Measurements from ENCODE around the gene L3MBTL2.

- TF ChIP-seq ZNF281 (CRISPR knock-in tag; IDR thresholded peaks at IDR 0.05) (no peak), CTCF (IDR thresholded peaks at IDR 0.05) (no peak), FOXP1 (CRISPR knock-in tag; IDR thresholded peaks at IDR 0.05; ENCODE audit: borderline replicate concordance) (no peak), TCF7 (CRISPR knock-in tag; IDR thresholded peaks at IDR 0.05; ENCODE audit: low read depth) (no peak), FOXK1 (CRISPR knock-in tag; IDR thresholded peaks at IDR 0.05) (no peak), USF1 (CRISPR knock-in tag; IDR thresholded peaks at IDR 0.05) (no peak), ATF3 (CRISPR knock-in tag; conservative IDR thresholded peaks at IDR 0.05) (no peak), ZNF423 (CRISPR knock-in tag; IDR thresholded peaks at IDR 0.05) (no peak), STAT6 (CRISPR knock-in tag; conservative IDR thresholded peaks at IDR 0.05; ENCODE audit: low read depth) (no peak), KAT7 (CRISPR knock-in tag; IDR thresholded peaks at IDR 0.05; ENCODE audit: borderline replicate concordance) (no peak), TP53 (CRISPR knock-in tag; IDR thresholded peaks at IDR 0.05) (no peak), ZBTB21 (CRISPR knock-in tag; IDR thresholded peaks at IDR 0.05; ENCODE audit: borderline replicate concordance) (no peak), TEAD4 (CRISPR knock-in tag; IDR thresholded peaks at IDR 0.05) (no peak)
Observed at GRCh38 chr22:41274856-41275255, 69.7 kb downstream of the L3MBTL2 start.
